ENCODE measurements around the gene ZAR1. TPM values are rescaled to one million over a fixed set of nuclear protein-coding genes. Genes with fewer than 3 reads are reported as not detected.

ZAR1 gene
- polyA plus RNA-seq, 1 experiment, result not detected

DNA sequence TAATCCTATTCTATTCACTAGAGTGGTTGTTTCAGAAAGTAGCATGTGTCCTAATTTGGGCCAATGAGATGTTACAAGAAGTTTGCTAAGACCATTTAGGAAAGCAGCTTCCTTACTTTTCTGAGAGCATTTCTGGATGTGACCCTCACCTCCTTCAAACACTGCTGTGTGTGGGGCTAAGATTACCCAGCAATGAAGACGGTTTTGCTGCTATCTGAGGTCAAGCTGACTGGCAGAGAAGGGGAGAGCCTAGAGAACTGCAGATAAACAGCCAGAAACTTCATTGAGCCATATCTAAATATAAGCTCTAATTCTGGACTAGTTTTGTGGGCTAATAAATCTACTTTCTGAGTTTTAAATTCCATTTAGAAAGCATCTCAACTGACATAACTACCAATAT is 36.4 kb downstream of the ZAR1 start:
- DNase-seq (ENCODE audit: low read depth, low spot score), result no peak
- ChIA-PET CTCF (interaction anchor here (0.9 to 2.2 kb wide), 3 partner anchors 19 to 436 kb away, joined by 3 to 6 read pairs (median 4); no protein-coding TSS in a partner anchor), POLR2A (no interaction called here)
- TF ChIP-seq, protein P1, sequence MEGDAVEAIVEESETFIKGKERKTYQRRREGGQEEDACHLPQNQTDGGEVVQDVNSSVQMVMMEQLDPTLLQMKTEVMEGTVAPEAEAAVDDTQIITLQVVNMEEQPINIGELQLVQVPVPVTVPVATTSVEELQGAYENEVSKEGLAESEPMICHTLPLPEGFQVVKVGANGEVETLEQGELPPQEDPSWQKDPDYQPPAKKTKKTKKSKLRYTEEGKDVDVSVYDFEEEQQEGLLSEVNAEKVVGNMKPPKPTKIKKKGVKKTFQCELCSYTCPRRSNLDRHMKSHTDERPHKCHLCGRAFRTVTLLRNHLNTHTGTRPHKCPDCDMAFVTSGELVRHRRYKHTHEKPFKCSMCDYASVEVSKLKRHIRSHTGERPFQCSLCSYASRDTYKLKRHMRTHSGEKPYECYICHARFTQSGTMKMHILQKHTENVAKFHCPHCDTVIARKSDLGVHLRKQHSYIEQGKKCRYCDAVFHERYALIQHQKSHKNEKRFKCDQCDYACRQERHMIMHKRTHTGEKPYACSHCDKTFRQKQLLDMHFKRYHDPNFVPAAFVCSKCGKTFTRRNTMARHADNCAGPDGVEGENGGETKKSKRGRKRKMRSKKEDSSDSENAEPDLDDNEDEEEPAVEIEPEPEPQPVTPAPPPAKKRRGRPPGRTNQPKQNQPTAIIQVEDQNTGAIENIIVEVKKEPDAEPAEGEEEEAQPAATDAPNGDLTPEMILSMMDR (IDR thresholded peaks at IDR 0.05; ENCODE audit: low read depth, low read length), result no peak
- H3K4me3 ChIP-seq (ENCODE audit: low read depth, low read length), result no peak overlapping the region
- no peak overlapping the region for H3K27ac ChIP-seq (ENCODE audit: low read depth, low read length)
- H3K9me3 ChIP-seq (ENCODE audit: control insufficient read depth, insufficient read depth, low read length), result no peaks in the 10 kb centered on the region
- H3K27me3 ChIP-seq (ENCODE audit: control insufficient read depth, insufficient read depth, low read length), result no peaks in the 10 kb centered on the region

DNA sequence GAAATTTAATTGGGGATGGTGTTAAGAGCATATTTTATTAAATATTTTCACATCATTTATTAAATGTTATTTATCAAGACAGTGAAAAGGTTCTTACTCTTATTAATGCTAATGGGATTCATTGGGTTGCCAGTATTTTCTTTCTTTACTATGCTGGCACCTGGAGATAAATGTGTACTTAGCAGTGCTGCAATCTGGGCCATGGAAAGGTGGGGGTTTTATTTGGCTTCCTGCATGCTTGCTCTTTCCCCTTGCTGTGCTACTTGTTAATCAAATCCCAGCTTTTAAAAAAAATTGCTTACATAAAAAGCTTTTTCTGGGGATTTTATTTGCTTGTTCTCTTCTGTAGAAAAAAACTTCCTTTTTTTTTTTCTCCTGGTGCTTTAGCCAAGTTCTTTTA is 48.3 kb downstream of the ZAR1 start:
- H3K27me3 ChIP-seq (ENCODE audit: control insufficient read depth, insufficient read depth, low read length), result no peaks in the 10 kb centered on the region
- ChIA-PET POLR2A (no interaction called here), CTCF (interaction anchor here (1.5 kb wide), 1 partner anchor 8 kb away, joined by 8 read pairs; no protein-coding TSS in a partner anchor)
- TF ChIP-seq, protein P1 (IDR thresholded peaks at IDR 0.05; ENCODE audit: low read depth, low read length), result no peak
- H3K27ac ChIP-seq (ENCODE audit: low read depth, low read length), result no peak overlapping the region
- DNase-seq (ENCODE audit: low read depth, low spot score), result no peak
- H3K9me3 ChIP-seq (ENCODE audit: control insufficient read depth, insufficient read depth, low read length), result no peaks in the 10 kb centered on the region
- H3K4me3 ChIP-seq (ENCODE audit: low read depth, low read length), result no peak overlapping the region

GRCh38 chr4:48539597-48539996 is 49.5 kb downstream of the ZAR1 start:
- Histone ChIP-seq H3K9me3 (ENCODE audit: control insufficient read depth, insufficient read depth, low read length) (no peaks in the 10 kb centered on the region), H3K27me3 (ENCODE audit: control insufficient read depth, insufficient read depth, low read length) (no peaks in the 10 kb centered on the region), H3K27ac (ENCODE audit: low read depth, low read length) (no peak overlapping the region), H3K4me3 (ENCODE audit: low read depth, low read length) (no peak overlapping the region)
- no peak for DNase-seq (ENCODE audit: low read depth, low spot score)
- ChIA-PET CTCF (interaction anchor here (0.6 kb wide), 1 partner anchor 8 kb away, joined by 3 read pairs; no protein-coding TSS in a partner anchor), POLR2A (no interaction called here)
- TF ChIP-seq, protein P1 (IDR thresholded peaks at IDR 0.05; ENCODE audit: low read depth, low read length), result no peak

DNA sequence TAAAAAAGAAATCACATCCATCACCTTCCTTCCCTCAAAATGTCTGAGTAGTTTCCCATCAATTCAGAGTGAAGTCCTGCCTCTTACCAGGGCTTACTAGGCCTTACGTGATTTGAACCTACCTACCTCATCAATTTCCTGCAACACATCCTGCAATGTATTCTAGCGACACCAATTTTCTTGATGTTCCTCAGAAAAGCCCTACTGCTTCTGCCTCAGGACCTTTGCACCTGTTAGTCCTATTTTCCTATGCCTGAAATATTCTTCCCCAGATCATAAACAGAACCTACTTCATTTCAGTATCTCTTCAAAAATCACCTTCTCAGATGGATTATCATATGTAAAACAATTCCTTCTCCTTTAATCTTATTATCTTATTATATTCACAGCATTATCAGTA is 52.8 kb downstream of the ZAR1 start:
- POLR2A ChIA-PET, result no interaction called here
- CTCF ChIA-PET, result no interaction called here
- no peak overlapping the region for H3K4me3 ChIP-seq (ENCODE audit: low read depth, low read length)
- TF ChIP-seq, protein P1 (IDR thresholded peaks at IDR 0.05; ENCODE audit: low read depth, low read length), result no peak
- H3K27ac ChIP-seq (ENCODE audit: low read depth, low read length), result no peak overlapping the region
- no peak for DNase-seq (ENCODE audit: low read depth, low spot score)
- H3K9me3 ChIP-seq (ENCODE audit: control insufficient read depth, insufficient read depth, low read length), result no peaks in the 10 kb centered on the region
- H3K27me3 ChIP-seq (ENCODE audit: control insufficient read depth, insufficient read depth, low read length), result no peaks in the 10 kb centered on the region

GRCh38 chr4:48543796-48544195 is 53.7 kb downstream of the ZAR1 start:
- ChIA-PET POLR2A (no interaction called here), CTCF (no interaction called here)
- H3K9me3 ChIP-seq (ENCODE audit: control insufficient read depth, insufficient read depth, low read length), result no peaks in the 10 kb centered on the region
- TF ChIP-seq, protein P1 (IDR thresholded peaks at IDR 0.05; ENCODE audit: low read depth, low read length), result no peak
- H3K27me3 ChIP-seq (ENCODE audit: control insufficient read depth, insufficient read depth, low read length), result no peaks in the 10 kb centered on the region
- no peak for DNase-seq (ENCODE audit: low read depth, low spot score)
- H3K4me3 ChIP-seq (ENCODE audit: low read depth, low read length), result no peak overlapping the region
- no peak overlapping the region for H3K27ac ChIP-seq (ENCODE audit: low read depth, low read length)

Other genes with a start within 250 kb of the ZAR1 start
- 0.17 and 0.21 TPM in 2 replicates for gene TEC, start 220.4 kb upstream of the ZAR1 start, polyA plus RNA-seq (2011; rRNA removed)
- gene SLAIN2, start 148.7 kb upstream of the ZAR1 start, polyA plus RNA-seq (2011; rRNA removed), result 33.7 and 45.0 TPM in 2 replicates
- gene SLC10A4, start 6.9 kb upstream of the ZAR1 start, polyA plus RNA-seq (2011; rRNA removed), result not detected in 2 replicates

Data from AG04450 (cell line).